M059J (cell line): ENCODE results near the gene THAP9. TPM values are rescaled to one million over a fixed set of nuclear protein-coding genes. Genes with fewer than 3 reads are reported as not detected.

ENCODE experiments used
- DNase-seq: peaks from one replicate; pipeline ENCODE4 v3.0.0-alpha.2; 2012; ENCODE audit warnings: low read depth
- total RNA-seq: library from RNA; depleted of rRNA; stranded (reverse); fragments of >200 nt; shearing (Covaris generic); gene quantifications from 2 replicates; pipeline ENCODE4 v1.2.3, GENCODE V29; 2014; rRNA removed

The THAP9 gene
- total RNA-seq, 1 experiment from 2014 or later = 2.6 TPM

DNA sequence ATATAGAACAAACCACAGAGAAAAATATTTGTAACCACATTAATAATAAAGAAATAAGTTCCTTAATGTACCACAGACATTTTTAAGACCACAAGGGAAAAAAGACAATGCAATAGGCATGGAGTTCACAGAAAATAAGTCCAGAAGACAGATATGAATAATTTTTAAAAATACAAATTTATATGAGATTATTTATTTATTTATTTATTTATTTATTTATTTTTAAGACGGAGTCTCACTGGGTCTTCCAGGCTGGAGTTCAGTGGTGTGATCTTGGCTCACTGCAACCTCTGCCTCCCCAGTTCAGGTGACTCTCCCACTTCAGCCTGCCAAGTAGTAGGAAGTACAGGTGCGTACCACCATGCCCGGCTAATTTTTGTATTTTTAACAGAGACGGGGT lies 53.7 kb downstream of the THAP9 start:
- no peak for DNase-seq

DNA sequence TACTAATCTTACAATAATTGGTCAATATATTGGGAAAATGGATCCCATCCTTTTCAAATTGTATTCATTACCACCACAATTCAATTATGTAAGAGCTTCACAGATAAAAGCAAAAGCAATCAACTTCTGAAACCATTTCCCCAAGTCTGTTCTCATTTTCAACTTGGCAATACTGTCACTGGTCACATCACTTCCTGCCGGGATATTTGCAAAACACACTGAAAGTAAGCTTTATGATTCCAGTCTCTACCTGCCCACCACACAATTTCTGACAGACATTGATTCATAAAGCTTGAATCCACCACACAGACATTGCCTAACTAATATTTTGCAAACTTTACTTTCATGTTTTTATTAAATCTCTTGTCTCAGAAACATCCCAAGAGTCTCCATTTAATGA lies 56.5 kb downstream of the THAP9 start:
- DNase-seq = no peak

DNA sequence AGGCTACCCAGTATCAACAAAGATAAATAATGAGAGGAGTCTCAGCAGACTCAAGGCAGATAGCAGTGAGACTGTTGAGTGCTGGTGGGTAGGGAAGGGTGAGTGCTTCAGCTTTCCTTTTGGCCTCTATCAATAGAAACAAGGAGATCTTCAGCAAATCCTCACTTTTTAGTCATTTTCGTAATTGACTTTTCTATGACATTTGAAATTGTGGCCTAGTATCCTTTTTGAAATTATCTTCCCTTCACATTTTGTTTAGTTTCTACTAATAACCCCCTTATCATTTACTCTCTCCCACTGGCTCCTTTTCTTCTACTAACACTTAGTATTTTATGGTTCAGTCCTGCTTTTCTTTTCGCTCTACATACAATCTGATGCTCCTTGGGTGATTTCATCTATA lies 65.2 kb downstream of the THAP9 start:
- DNase-seq = no peak

DNA sequence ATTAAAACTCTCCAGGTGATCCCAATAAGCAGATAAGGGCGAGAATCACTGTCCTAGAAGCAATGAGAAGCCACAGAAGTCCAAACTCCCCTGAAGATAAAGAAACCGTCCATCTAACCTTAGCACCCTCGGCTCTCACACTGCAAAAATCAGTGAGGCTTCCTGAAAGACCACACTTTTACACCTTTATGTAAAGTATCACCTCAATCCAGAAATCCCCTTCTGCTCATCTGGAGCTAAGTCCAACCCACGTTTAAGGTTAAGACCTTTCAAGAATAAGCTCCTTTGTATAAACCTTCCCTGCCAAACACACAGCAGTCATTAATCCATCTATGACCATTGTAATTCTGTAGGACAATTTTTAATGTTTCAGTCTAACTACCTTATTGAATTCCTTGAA lies 68.4 kb downstream of the THAP9 start:
- DNase-seq = no peak

DNA sequence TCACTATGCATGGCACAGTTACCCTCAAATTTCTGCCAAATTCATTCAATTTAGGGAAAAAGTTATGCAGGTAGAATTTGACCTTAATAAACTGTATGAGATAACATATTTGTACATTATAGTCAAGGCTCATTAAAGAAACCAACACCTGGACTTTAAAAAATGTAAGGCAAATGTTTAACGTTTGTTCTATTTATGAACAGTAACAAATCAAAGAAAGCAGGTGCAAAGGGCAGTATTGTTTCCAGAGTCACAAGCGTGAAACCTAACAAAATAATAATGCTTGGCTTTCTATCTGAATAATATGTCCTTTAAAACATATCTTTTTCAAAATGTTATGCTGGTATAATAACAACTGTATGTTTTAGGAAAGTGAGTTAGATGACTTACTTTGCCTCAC lies 68.9 kb downstream of the THAP9 start:
- no peak for DNase-seq

Other genes with a start within 250 kb of the THAP9 start
- 17.2 and 26.1 TPM in 2 replicates for gene SCD5, start 101.9 kb upstream of the THAP9 start, total RNA-seq
- 165 and 205 TPM in 2 replicates for gene SEC31A, start 9.6 kb upstream of the THAP9 start, total RNA-seq
- 15.6 and 21.4 TPM in 2 replicates for gene LIN54, start 110.1 kb downstream of the THAP9 start, total RNA-seq
- 84.6 and 85.8 TPM in 2 replicates for gene COPS4, start 134.4 kb downstream of the THAP9 start, total RNA-seq
- 122 and 240 TPM in 2 replicates for gene PLAC8, start 214.0 kb downstream of the THAP9 start, total RNA-seq